GM20431 (cell line): ENCODE data around the gene GINS2.

ENCODE experiments used
- in situ Hi-C: fragments of 300-500 bp; cut with MseI, MboI; formaldehyde crosslinking; loops from one replicate; pipeline ENCODE4 v1.15.0; 2020; ENCODE audit warnings: low sequenced_read_pairs; ENCODE audit not compliant: unreplicated experiment

GINS2 gene

GRCh38 chr16:85631802-85632393 lies 56.9 kb downstream of the GINS2 start:
- in situ Hi-C loops: no loop called here

- in situ Hi-C loops: no loop called here
These were observed 57.5 kb downstream of the GINS2 start for GRCh38 chr16:85631230-85631629.

GRCh38 chr16:85629853-85630252 lies 58.9 kb downstream of the GINS2 start:
- in situ Hi-C loops: no loop called here

- in situ Hi-C loops: no loop called here
These were observed 59.4 kb downstream of the GINS2 start for GRCh38 chr16:85629326-85629725.

- in situ Hi-C loops: no loop called here
These were observed 60.1 kb downstream of the GINS2 start for GRCh38 chr16:85628645-85629044.

- in situ Hi-C loops: no loop called here
These were observed 60.5 kb downstream of the GINS2 start for GRCh38 chr16:85628265-85628556.

DNA sequence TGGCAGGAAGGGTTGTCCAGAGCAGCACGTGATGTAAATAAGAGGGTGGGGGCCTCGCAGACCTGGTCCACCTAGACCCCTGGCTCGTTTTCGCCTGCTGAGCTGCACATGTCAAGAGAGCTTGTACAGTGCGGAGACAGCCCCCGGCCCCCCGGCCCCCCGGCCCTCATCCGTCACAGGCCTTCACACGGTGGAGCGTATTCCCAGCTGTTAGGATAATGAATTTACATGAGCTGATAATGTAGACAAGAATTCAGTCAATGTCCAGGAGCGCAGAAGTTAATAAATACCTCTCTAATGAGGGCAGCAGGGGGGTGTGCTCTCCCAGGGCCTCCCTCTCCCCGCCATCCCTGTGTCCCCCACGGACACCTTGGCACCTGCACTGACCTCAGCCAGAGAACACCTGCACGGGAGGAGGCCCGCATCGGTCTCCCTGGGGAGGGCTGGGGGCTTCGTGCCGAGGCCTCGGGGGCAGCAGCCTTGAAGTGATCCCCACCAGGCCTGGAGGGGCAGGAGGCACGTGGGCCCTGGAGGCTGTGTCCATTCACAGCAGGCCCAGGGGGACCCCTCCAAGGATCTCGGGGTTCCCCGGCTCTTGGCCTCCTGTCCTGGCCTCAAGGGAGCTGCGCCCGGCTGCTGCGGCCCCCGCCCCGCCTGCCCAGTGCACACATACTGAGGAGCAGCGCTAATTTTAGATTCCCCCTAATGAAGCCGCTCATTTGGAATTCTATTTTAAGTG lies 61.1 kb downstream of the GINS2 start:
- in situ Hi-C loops: no loop called here

GRCh38 chr16:85627089-85627488 lies 61.7 kb downstream of the GINS2 start:
- in situ Hi-C loops: no loop called here
